ENCODE results near the gene PARP2.
A peak's percentile ranks its signal among the peaks of the same experiment; 100 is the strongest.

- peak; percentile 66 to 76 (median 72) for TF ChIP-seq CTCF (IDR thresholded peaks at IDR 0.05)
- TF ChIP-seq POLR2AphosphoS5 (IDR thresholded peaks at IDR 0.05) = no peak
- TF ChIP-seq POLR2A (IDR thresholded peaks at IDR 0.05) = no peak
These were observed 16.2 kb upstream of the PARP2 start for GRCh38 chr14:20327005-20327869.
